Measurements from ENCODE around the gene KCNE3.

DNA sequence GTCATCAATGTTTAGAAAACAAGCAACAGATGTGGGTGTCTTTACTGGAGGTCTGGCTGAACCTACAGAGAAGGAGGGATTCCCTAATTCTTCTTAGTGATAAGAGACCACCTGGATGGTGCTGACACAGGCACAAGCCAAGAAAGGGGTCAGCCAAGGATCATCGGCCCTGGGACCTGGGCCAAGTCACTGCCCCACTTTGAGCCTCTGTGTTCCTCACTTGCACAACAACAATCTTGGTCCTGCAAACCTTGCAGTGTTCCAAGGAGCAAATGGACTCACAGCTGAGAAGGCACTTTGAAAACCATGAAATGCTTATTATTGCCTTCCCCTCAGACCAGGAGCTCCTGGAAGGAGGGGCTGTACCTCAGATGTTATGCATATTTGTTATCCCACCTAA lies 7.0 kb upstream of the KCNE3 start:
- TF ChIP-seq, protein P1, sequence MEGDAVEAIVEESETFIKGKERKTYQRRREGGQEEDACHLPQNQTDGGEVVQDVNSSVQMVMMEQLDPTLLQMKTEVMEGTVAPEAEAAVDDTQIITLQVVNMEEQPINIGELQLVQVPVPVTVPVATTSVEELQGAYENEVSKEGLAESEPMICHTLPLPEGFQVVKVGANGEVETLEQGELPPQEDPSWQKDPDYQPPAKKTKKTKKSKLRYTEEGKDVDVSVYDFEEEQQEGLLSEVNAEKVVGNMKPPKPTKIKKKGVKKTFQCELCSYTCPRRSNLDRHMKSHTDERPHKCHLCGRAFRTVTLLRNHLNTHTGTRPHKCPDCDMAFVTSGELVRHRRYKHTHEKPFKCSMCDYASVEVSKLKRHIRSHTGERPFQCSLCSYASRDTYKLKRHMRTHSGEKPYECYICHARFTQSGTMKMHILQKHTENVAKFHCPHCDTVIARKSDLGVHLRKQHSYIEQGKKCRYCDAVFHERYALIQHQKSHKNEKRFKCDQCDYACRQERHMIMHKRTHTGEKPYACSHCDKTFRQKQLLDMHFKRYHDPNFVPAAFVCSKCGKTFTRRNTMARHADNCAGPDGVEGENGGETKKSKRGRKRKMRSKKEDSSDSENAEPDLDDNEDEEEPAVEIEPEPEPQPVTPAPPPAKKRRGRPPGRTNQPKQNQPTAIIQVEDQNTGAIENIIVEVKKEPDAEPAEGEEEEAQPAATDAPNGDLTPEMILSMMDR (conservative IDR thresholded peaks at IDR 0.05; ENCODE audit: low read length) = no peak
- TF ChIP-seq EZH2phosphoT487 (IDR thresholded peaks at IDR 0.05; ENCODE audit: borderline replicate concordance) = no peak
